Aorta (tissue), 5 donors: ENCODE measurements around the gene RAB1B. TPM values are rescaled to one million over a fixed set of nuclear protein-coding genes. Genes with fewer than 3 reads are reported as not detected.

Experiments used
- ATAC-seq: fragments of 200-7000 bp; cut with Tn5 transposase; one replicate; pipeline ENCODE4 v1.9.1; 2022; ENCODE audit warnings: moderate library complexity; ENCODE audit not compliant: low FRiP score
- DNase-seq, 2 donors: peaks; one replicate each; pipeline ENCODE4 v3.0.0-alpha.2; 2020
- H3K27ac ChIP-seq, 2 donors: one replicate each; pipeline ENCODE4 v1.5.1; 2013; ENCODE audit warnings: low read length in 2 of 2, mild to moderate bottlenecking in 2 of 2, moderate library complexity in 2 of 2, control low read depth in 1 of 2, inconsistent platforms in 1 of 2, low read depth in 1 of 2
- H3K27me3 ChIP-seq, 2 donors: one replicate each; pipeline ENCODE4 v1.6.1; 2013; ENCODE audit warnings: control low read depth in 1 of 2, low read length in 1 of 2, mild to moderate bottlenecking in 1 of 2, moderate library complexity in 1 of 2; ENCODE audit not compliant: insufficient read depth in 2 of 2, control insufficient read depth in 1 of 2
- H3K36me3 ChIP-seq, 2 donors: one replicate each; pipeline ENCODE4 v1.6.1; 2013; ENCODE audit warnings: control low read depth in 1 of 2, low read length in 1 of 2, mild to moderate bottlenecking in 1 of 2; ENCODE audit not compliant: insufficient read depth in 2 of 2, control insufficient read depth in 1 of 2
- H3K4me1 ChIP-seq, 2 donors: one replicate each; pipeline ENCODE4 v1.6.1; 2013; ENCODE audit warnings: low read length in 2 of 2, control low read depth in 1 of 2, mild to moderate bottlenecking in 1 of 2, moderate library complexity in 1 of 2; ENCODE audit not compliant: insufficient read depth in 2 of 2, control insufficient read depth in 1 of 2
- H3K4me3 ChIP-seq, 2 donors: one replicate each; pipeline ENCODE4 v1.5.1; 2013; ENCODE audit warnings: low read length in 2 of 2, control low read depth in 1 of 2, mild to moderate bottlenecking in 1 of 2
- H3K9me3 ChIP-seq: one replicate; pipeline ENCODE4 v1.6.1; 2013; ENCODE audit warnings: mild to moderate bottlenecking, low read length; ENCODE audit not compliant: control insufficient read depth
- WGBS, 2 donors: extraction: QIAGEN DNeasy Blood & Tissue Kit; methylation state at CpG; one replicate each; pipeline ENCODE4 v1.1.7; 2013; 5-methylcytosine and 5-hydroxymethylcytosine counted together
- intact Hi-C, 2 donors: fragments of 100-400 bp; cut with DNase I; formaldehyde crosslinking; loops; one replicate each; pipeline versions ENCODE4 v1.14.2 to v1.15.0; 2022
- polyA plus RNA-seq, 2 donors: library from polyadenylated mRNA; stranded (reverse); fragments of 200-250 nt; gene quantifications; one replicate each; pipeline ENCODE4 v1.2.3, GENCODE V29; 2013
- total RNA-seq, 2 donors: library from RNA; stranded (reverse); fragmentation: NEBNext Ultra II Directional; extraction: Animal tissue kit (Norgen Biotek cat#: 25700); gene quantifications; one replicate each; pipeline ENCODE4 v1.2.1, GENCODE V29; 2021
- donor health status: healthy with polysubstance abuse.
- donor health status: Bipolar disorder and iron deficiency.
- donor health status: DM: no; HTN: no; CAD: no.
- donor health status: DM: no; HTN: no; CAD: no.
- donor health status: DM: yes; HTN: yes; CAD: no.

Gene RAB1B
- total and polyA plus RNA-seq, 4 donors: 102 to 130 (median 118) TPM

- Histone ChIP-seq H3K9me3 (no peaks in the 10 kb centered on the region), H3K4me1 (peaks cover 0 to 2% of the 10 kb centered on the region in 2 donors), H3K36me3 (peaks cover 0 to 3% of the 10 kb centered on the region in 2 donors), H3K4me3 (no peak overlapping the region), H3K27me3 (no peaks in the 10 kb centered on the region), H3K27ac (no peak overlapping the region)
- DNase-seq: no peak
- ATAC-seq: no peak
- WGBS, 2 donors: 73 to 77% methylated on average over 20 of the region's 20 CpGs
- intact Hi-C loops: loop anchor here in 1 of 2 donors (10.0 kb wide), 1 partner anchor 192 kb away; the partner anchor contains the start of gene PACS1
Measured at GRCh38 chr11:66266378-66267038, 1.9 kb upstream of the RAB1B start.

GRCh38 chr11:66267039-66267378 lies 1.4 kb upstream of the RAB1B start:
- Histone ChIP-seq H3K4me1 (peaks cover 0 to 2% of the 10 kb centered on the region in 2 donors), H3K9me3 (no peaks in the 10 kb centered on the region), H3K27ac (peak overlapping the region in 1 of 2 donors; percentile 53), H3K4me3 (peak overlapping the region; percentile 27 to 39), H3K27me3 (no peaks in the 10 kb centered on the region), H3K36me3 (peaks cover 0 to 3% of the 10 kb centered on the region in 2 donors)
- DNase-seq (no peak), ATAC-seq (no peak)
- intact Hi-C loops: loop anchor here in 1 of 2 donors (10.0 kb wide), 1 partner anchor 192 kb away; the partner anchor contains the start of gene PACS1
- 7 to 9% methylated on average over 13 of the region's 13 CpGs for WGBS, 2 donors

- Histone ChIP-seq H3K27ac (peak overlapping the region; percentile 68 to 95), H3K36me3 (peaks cover 0 to 7% of the 10 kb centered on the region in 2 donors), H3K9me3 (no peaks in the 10 kb centered on the region), H3K4me3 (peak overlapping the region; percentile 52 to 81), H3K4me1 (peaks cover 0 to 2% of the 10 kb centered on the region in 2 donors), H3K27me3 (no peaks in the 10 kb centered on the region)
- peak; percentile 92 to 97 for DNase-seq
- intact Hi-C loops: loop anchor here in 1 of 2 donors (10.0 kb wide), 1 partner anchor 193 kb away; the partner anchor contains the start of gene PACS1
- peak; percentile 92 for ATAC-seq
- 0 to 1% methylated on average over 59 to 61 of the region's 61 CpGs for WGBS, 2 donors
Measured at GRCh38 chr11:66267379-66268243, 828 bp upstream of the RAB1B start.

GRCh38 chr11:66268952-66269905 lies 790 bp downstream of the RAB1B start:
- peak overlapping the region in 1 of 2 donors; percentile 41 for H3K27ac ChIP-seq
- ATAC-seq: no peak
- intact Hi-C loops: loop anchor here in 1 of 2 donors (10.0 kb wide), 1 partner anchor 194 kb away; the partner anchor contains the start of gene PACS1
- no peak for DNase-seq
- H3K9me3 ChIP-seq: no peaks in the 10 kb centered on the region
- peaks cover 0 to 2% of the 10 kb centered on the region in 2 donors for H3K4me1 ChIP-seq
- H3K36me3 ChIP-seq: peaks cover 2 to 10% of the 10 kb centered on the region in 2 donors
- H3K4me3 ChIP-seq: peak overlapping the region; percentile 59 to 77
- H3K27me3 ChIP-seq: no peaks in the 10 kb centered on the region
- 2 to 3% methylated on average over 32 of the region's 32 CpGs for WGBS, 2 donors

- H3K36me3 ChIP-seq: peaks cover 2 to 10% of the 10 kb centered on the region in 2 donors
Measured at GRCh38 chr11:66271816-66272215, 3.4 kb downstream of the RAB1B start.

GRCh38 chr11:66272596-66272995 lies 4.2 kb downstream of the RAB1B start:
- DNase-seq (no peak), ATAC-seq (no peak)
- Histone ChIP-seq H3K9me3 (no peaks in the 10 kb centered on the region), H3K4me3 (no peak overlapping the region), H3K4me1 (no peaks in the 10 kb centered on the region), H3K27me3 (no peaks in the 10 kb centered on the region), H3K27ac (no peak overlapping the region), H3K36me3 (peaks cover 2 to 10% of the 10 kb centered on the region in 2 donors)
- WGBS, 2 donors: 80 to 89% methylated on average over 2 of the region's 2 CpGs
- intact Hi-C loops: no loop called here

More at GRCh38 chr11:66271816-66272215, 3.4 kb downstream of the RAB1B start:
- ATAC-seq (no peak), DNase-seq (no peak)
- intact Hi-C loops: no loop called here
- Histone ChIP-seq H3K27ac (no peak overlapping the region), H3K9me3 (no peaks in the 10 kb centered on the region), H3K4me3 (no peak overlapping the region), H3K4me1 (peaks cover 0 to 2% of the 10 kb centered on the region in 2 donors), H3K27me3 (no peaks in the 10 kb centered on the region)
- 87 to 89% methylated on average over 7 of the region's 7 CpGs for WGBS, 2 donors

- WGBS, 2 donors: 18 to 50% methylated on average over 1 of the region's 1 CpG
- Histone ChIP-seq H3K4me1 (no peaks in the 10 kb centered on the region), H3K27me3 (no peaks in the 10 kb centered on the region), H3K27ac (no peak overlapping the region), H3K9me3 (no peaks in the 10 kb centered on the region), H3K4me3 (no peak overlapping the region), H3K36me3 (peaks cover 2 to 10% of the 10 kb centered on the region in 2 donors)
- intact Hi-C loops: no loop called here
- DNase-seq (no peak), ATAC-seq (no peak)
Measured at GRCh38 chr11:66274219-66274618, 5.8 kb downstream of the RAB1B start.

- ATAC-seq (no peak), DNase-seq (no peak)
- H3K9me3 ChIP-seq: no peaks in the 10 kb centered on the region
- H3K27ac ChIP-seq: no peak overlapping the region
- H3K36me3 ChIP-seq: peaks cover 2 to 10% of the 10 kb centered on the region in 2 donors
- H3K4me3 ChIP-seq: no peak overlapping the region
- 87 to 88% methylated on average over 8 of the region's 8 CpGs for WGBS, 2 donors
- intact Hi-C loops: no loop called here
- H3K27me3 ChIP-seq: no peaks in the 10 kb centered on the region
- no peaks in the 10 kb centered on the region for H3K4me1 ChIP-seq
Measured at GRCh38 chr11:66275396-66275795, 7.0 kb downstream of the RAB1B start.
